GM12875 (cell line): ENCODE data around the gene DRC1.

Experiments
- H3K4me3 ChIP-seq: one replicate; pipeline ENCODE4 v1.5.1; 2011; ENCODE audit warnings: low read depth, low read length, control low read depth
- CTCF ChIP-seq: IDR thresholded peaks from 2 replicates; pipeline ENCODE4 v1.5.1; 2011; ENCODE audit warnings: low read depth, mild to moderate bottlenecking, control low read depth, inconsistent platforms, low read length, moderate library complexity, borderline replicate concordance; ENCODE audit not compliant: insufficient read depth

DRC1 gene

GRCh38 chr2:26479131-26479788 is 77.5 kb downstream of the DRC1 start:
- H3K4me3 ChIP-seq: no peak overlapping the region
- no peak for TF ChIP-seq CTCF

- TF ChIP-seq CTCF: no peak
Measured at GRCh38 chr2:26479789-26480565, 78.3 kb downstream of the DRC1 start.

GRCh38 chr2:26480566-26481423 is 79.1 kb downstream of the DRC1 start:
- H3K4me3 ChIP-seq: no peak overlapping the region
- TF ChIP-seq CTCF: no peak

More at GRCh38 chr2:26479789-26480565, 78.3 kb downstream of the DRC1 start:
- H3K4me3 ChIP-seq: no peak overlapping the region

- H3K4me3 ChIP-seq: no peak overlapping the region
- TF ChIP-seq CTCF: no peak
Measured at GRCh38 chr2:26481706-26482105, 80.0 kb downstream of the DRC1 start.

- H3K4me3 ChIP-seq: no peak overlapping the region
- no peak for TF ChIP-seq CTCF
Measured at GRCh38 chr2:26482211-26483026, 80.7 kb downstream of the DRC1 start.

- no peak overlapping the region for H3K4me3 ChIP-seq
- no peak for TF ChIP-seq CTCF
Measured at GRCh38 chr2:26483027-26483326, 81.3 kb downstream of the DRC1 start.
